ENCODE data around the gene ITPR3.

Gene ITPR3

DNA sequence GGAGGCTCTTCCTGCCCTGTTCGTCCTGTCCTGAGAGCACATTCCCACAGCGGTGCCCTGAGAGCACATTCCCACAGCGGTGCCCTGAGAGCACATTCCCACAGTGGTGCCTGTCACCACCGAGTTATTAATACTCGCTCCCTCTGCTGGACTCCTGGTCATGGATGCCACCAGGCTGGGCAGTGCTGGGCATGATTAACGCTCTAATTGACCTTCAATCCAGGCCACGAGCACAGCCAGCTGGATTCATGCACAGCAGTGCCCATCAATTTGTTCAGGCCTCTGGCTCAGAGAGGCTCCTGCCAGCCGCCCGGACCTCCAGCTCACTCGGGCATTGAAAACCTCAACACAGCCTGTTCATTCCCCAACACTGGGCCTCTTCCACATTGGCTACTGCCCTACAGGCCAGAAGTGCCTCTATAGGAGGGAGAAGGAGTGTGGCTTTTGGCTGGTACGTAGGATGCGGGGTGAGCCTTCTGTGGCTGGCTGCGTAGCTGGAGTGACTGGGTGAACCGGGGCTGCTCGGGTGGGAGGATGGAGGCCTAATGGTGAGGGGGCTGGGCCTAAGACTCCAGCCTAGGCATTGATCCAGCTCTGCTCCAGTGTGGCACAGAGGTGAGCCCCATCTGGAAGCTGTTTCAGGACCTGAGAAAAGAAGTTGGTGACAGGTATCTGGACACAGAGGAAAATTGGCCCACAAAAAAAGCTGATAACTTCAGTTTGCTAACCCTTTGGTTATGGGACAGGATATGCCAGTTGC, 116.3 kb downstream of the ITPR3 start:
- no peak overlapping the region for H2BK120ac ChIP-seq (ENCODE audit: insufficient read depth, low read length, poor library complexity)
- H3K79me1 ChIP-seq (ENCODE audit: low read length), result peaks cover 13% of the 10 kb centered on the region
- peaks cover 2% of the 10 kb centered on the region for H3K9me3 ChIP-seq (ENCODE audit: insufficient read depth, low read depth, low read length)
- peaks cover 2% of the 10 kb centered on the region for H3K79me2 ChIP-seq (ENCODE audit: control insufficient read depth, insufficient read depth, low read length, poor library complexity)
- H3K18ac ChIP-seq (ENCODE audit: low read length), result no peak overlapping the region
- no peak overlapping the region for H3K4me3 ChIP-seq (ENCODE audit: low read depth, low read length)
- H2BK12ac ChIP-seq (ENCODE audit: low read length), result no peak overlapping the region
- H3K4me2 ChIP-seq (ENCODE audit: low read length), result no peak overlapping the region
- no peak overlapping the region for H3K27ac ChIP-seq (ENCODE audit: low read depth, low read length)
- no peak overlapping the region for H3K4ac ChIP-seq (ENCODE audit: low read depth, low read length)
- no peaks in the 10 kb centered on the region for H3K27me3 ChIP-seq (ENCODE audit: insufficient read depth, low read length)
- no peak overlapping the region for H4K12ac ChIP-seq (ENCODE audit: low read depth, low read length)
- H4K91ac ChIP-seq (ENCODE audit: low read depth, low read length), result no peak overlapping the region
- H2BK5ac ChIP-seq (ENCODE audit: low read depth, low read length, poor library complexity), result no peak overlapping the region
- H3K4me1 ChIP-seq (ENCODE audit: control insufficient read depth in 1 of 2, insufficient read depth in 2 of 2, low read length in 2 of 2), result peaks cover 20 to 26% of the 10 kb centered on the region in 2 experiments
- H3K9ac ChIP-seq (ENCODE audit: low read length), result no peak overlapping the region
- DNase-seq, result no peak
- no CpG with 5 or more reads among the region's 15 CpGs for WGBS (ENCODE audit: extremely low coverage, insufficient coverage, insufficient read length)
- no peak overlapping the region for H2AK5ac ChIP-seq (ENCODE audit: low read length)
- H3K14ac ChIP-seq (ENCODE audit: low read length), result no peak overlapping the region
- no peaks in the 10 kb centered on the region for H3K36me3 ChIP-seq (ENCODE audit: control insufficient read depth in 1 of 2, insufficient read depth in 2 of 2, low read length in 2 of 2)
- H3K23ac ChIP-seq (ENCODE audit: low read length), result no peak overlapping the region
- no peak overlapping the region for H2AFZ ChIP-seq (ENCODE audit: insufficient read depth, low read length, poor library complexity)
- no peak overlapping the region for H4K8ac ChIP-seq (ENCODE audit: low read depth, low read length)

DNA sequence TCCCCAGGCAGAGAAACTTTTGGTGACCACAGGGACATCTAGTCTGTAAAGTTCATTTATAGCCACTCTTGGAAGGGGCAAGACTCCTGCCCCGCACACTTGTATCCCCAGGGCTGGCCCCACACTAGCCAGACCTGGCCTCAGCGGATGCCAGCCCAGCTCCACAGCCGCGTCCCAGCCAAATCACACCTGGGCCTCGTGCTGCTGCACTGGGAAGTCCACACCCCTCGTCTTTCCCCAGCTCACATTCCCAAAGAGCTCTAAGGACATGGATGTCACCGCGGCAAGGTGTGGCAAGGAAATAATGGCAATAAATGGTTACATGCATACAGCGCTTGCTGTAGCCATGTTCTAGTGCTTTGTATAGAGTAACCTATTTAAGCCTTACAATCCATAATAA, 117.0 kb downstream of the ITPR3 start:
- Histone ChIP-seq H3K23ac (ENCODE audit: low read length) (no peak overlapping the region), H2AFZ (ENCODE audit: insufficient read depth, low read length, poor library complexity) (no peak overlapping the region), H3K27ac (ENCODE audit: low read depth, low read length) (no peak overlapping the region), H3K27me3 (ENCODE audit: insufficient read depth, low read length) (no peaks in the 10 kb centered on the region), H2AK5ac (ENCODE audit: low read length) (no peak overlapping the region), H3K9ac (ENCODE audit: low read length) (no peak overlapping the region), H3K18ac (ENCODE audit: low read length) (no peak overlapping the region), H3K9me3 (ENCODE audit: insufficient read depth, low read depth, low read length) (peaks cover 2% of the 10 kb centered on the region), H4K12ac (ENCODE audit: low read depth, low read length) (no peak overlapping the region), H4K91ac (ENCODE audit: low read depth, low read length) (no peak overlapping the region), H3K4me3 (ENCODE audit: low read depth, low read length) (no peak overlapping the region), H2BK5ac (ENCODE audit: low read depth, low read length, poor library complexity) (no peak overlapping the region), H2BK120ac (ENCODE audit: insufficient read depth, low read length, poor library complexity) (no peak overlapping the region), H4K8ac (ENCODE audit: low read depth, low read length) (no peak overlapping the region), H3K14ac (ENCODE audit: low read length) (no peak overlapping the region), H2BK12ac (ENCODE audit: low read length) (no peak overlapping the region), H3K79me2 (ENCODE audit: control insufficient read depth, insufficient read depth, low read length, poor library complexity) (peaks cover 2% of the 10 kb centered on the region), H3K4me1 (ENCODE audit: control insufficient read depth in 1 of 2, insufficient read depth in 2 of 2, low read length in 2 of 2) (peaks cover 13 to 19% of the 10 kb centered on the region in 2 experiments), H3K4ac (ENCODE audit: low read depth, low read length) (no peak overlapping the region), H3K4me2 (ENCODE audit: low read length) (no peak overlapping the region), H3K79me1 (ENCODE audit: low read length) (peaks cover 9% of the 10 kb centered on the region), H3K36me3 (ENCODE audit: control insufficient read depth in 1 of 2, insufficient read depth in 2 of 2, low read length in 2 of 2) (no peaks in the 10 kb centered on the region)
- WGBS (ENCODE audit: extremely low coverage, insufficient coverage, insufficient read length), result no CpG with 5 or more reads among the region's 9 CpGs
- no peak for DNase-seq

DNA sequence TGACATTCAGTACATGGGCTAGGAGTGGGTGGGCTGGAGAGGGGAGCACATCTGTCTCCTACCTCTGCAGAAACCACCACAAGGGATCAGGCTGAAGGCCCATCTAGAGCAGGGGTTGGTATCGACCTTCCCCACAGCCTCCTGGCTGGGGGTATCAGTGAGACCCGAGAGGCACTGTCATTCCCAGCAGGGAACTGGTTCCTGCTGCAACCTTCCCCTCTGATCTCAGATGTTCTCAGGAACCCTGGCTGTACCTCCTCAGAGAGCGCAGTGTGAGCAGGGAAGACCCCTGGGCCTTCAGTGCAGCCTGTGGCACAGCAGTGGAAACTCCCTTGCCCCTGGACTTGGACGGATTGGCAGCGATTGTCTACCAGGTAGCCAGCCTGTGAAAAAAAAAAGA, 117.8 kb downstream of the ITPR3 start:
- no peak overlapping the region for H3K4me3 ChIP-seq (ENCODE audit: low read depth, low read length)
- H3K23ac ChIP-seq (ENCODE audit: low read length), result no peak overlapping the region
- no peak overlapping the region for H2BK12ac ChIP-seq (ENCODE audit: low read length)
- no CpG with 5 or more reads among the region's 5 CpGs for WGBS (ENCODE audit: extremely low coverage, insufficient coverage, insufficient read length)
- H3K4me1 ChIP-seq (ENCODE audit: control insufficient read depth in 1 of 2, insufficient read depth in 2 of 2, low read length in 2 of 2), result peaks cover 7 to 13% of the 10 kb centered on the region in 2 experiments
- no peak for DNase-seq
- no peak overlapping the region for H3K18ac ChIP-seq (ENCODE audit: low read length)
- no peaks in the 10 kb centered on the region for H3K79me2 ChIP-seq (ENCODE audit: control insufficient read depth, insufficient read depth, low read length, poor library complexity)
- no peak overlapping the region for H2BK5ac ChIP-seq (ENCODE audit: low read depth, low read length, poor library complexity)
- H3K79me1 ChIP-seq (ENCODE audit: low read length), result peaks cover 6% of the 10 kb centered on the region
- no peak overlapping the region for H2BK120ac ChIP-seq (ENCODE audit: insufficient read depth, low read length, poor library complexity)
- no peak overlapping the region for H2AK5ac ChIP-seq (ENCODE audit: low read length)
- no peak overlapping the region for H4K8ac ChIP-seq (ENCODE audit: low read depth, low read length)
- no peaks in the 10 kb centered on the region for H3K27me3 ChIP-seq (ENCODE audit: insufficient read depth, low read length)
- H3K36me3 ChIP-seq (ENCODE audit: control insufficient read depth in 1 of 2, insufficient read depth in 2 of 2, low read length in 2 of 2), result no peaks in the 10 kb centered on the region
- no peak overlapping the region for H3K14ac ChIP-seq (ENCODE audit: low read length)
- H4K12ac ChIP-seq (ENCODE audit: low read depth, low read length), result no peak overlapping the region
- H3K9me3 ChIP-seq (ENCODE audit: insufficient read depth, low read depth, low read length), result peaks cover 2% of the 10 kb centered on the region
- H3K27ac ChIP-seq (ENCODE audit: low read depth, low read length), result no peak overlapping the region
- H3K4me2 ChIP-seq (ENCODE audit: low read length), result no peak overlapping the region
- H2AFZ ChIP-seq (ENCODE audit: insufficient read depth, low read length, poor library complexity), result no peak overlapping the region
- peak overlapping the region; percentile 16 for H4K91ac ChIP-seq (ENCODE audit: low read depth, low read length)
- H3K4ac ChIP-seq (ENCODE audit: low read depth, low read length), result no peak overlapping the region
- no peak overlapping the region for H3K9ac ChIP-seq (ENCODE audit: low read length)

DNA sequence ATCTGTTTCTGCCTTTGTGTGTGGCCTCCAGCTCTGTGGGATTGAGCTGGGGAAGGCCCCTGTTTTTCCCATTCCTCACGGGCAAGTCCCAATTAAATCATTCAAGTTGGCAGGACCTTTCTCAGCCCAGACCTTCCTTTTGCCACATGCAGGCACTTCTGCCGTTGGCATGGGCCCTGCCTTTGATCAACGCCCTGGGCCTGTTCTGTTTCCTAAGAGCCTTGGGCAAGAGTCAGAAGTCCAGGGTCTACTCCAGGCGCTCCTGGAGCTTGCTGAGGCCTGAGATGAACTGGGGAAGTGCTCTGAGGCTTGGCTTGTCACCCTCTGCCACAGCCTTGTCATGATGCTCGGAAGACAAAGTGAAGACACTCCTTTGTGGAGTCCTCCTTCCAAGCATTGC, 118.4 kb downstream of the ITPR3 start:
- H3K14ac ChIP-seq (ENCODE audit: low read length), result no peak overlapping the region
- H2BK120ac ChIP-seq (ENCODE audit: insufficient read depth, low read length, poor library complexity), result no peak overlapping the region
- no peak overlapping the region for H3K4me2 ChIP-seq (ENCODE audit: low read length)
- no peak overlapping the region for H3K4me3 ChIP-seq (ENCODE audit: low read depth, low read length)
- H4K91ac ChIP-seq (ENCODE audit: low read depth, low read length), result no peak overlapping the region
- H3K79me1 ChIP-seq (ENCODE audit: low read length), result peaks cover 4% of the 10 kb centered on the region
- no peak overlapping the region for H4K12ac ChIP-seq (ENCODE audit: low read depth, low read length)
- no peak overlapping the region for H3K23ac ChIP-seq (ENCODE audit: low read length)
- no peak overlapping the region for H3K18ac ChIP-seq (ENCODE audit: low read length)
- no CpG with 5 or more reads among the region's 5 CpGs for WGBS (ENCODE audit: extremely low coverage, insufficient coverage, insufficient read length)
- DNase-seq, result no peak
- no peak overlapping the region for H4K8ac ChIP-seq (ENCODE audit: low read depth, low read length)
- H3K4me1 ChIP-seq (ENCODE audit: control insufficient read depth in 1 of 2, insufficient read depth in 2 of 2, low read length in 2 of 2), result peaks cover 3 to 8% of the 10 kb centered on the region in 2 experiments
- no peaks in the 10 kb centered on the region for H3K36me3 ChIP-seq (ENCODE audit: control insufficient read depth in 1 of 2, insufficient read depth in 2 of 2, low read length in 2 of 2)
- H2AFZ ChIP-seq (ENCODE audit: insufficient read depth, low read length, poor library complexity), result no peak overlapping the region
- H2AK5ac ChIP-seq (ENCODE audit: low read length), result no peak overlapping the region
- no peak overlapping the region for H2BK12ac ChIP-seq (ENCODE audit: low read length)
- H3K9me3 ChIP-seq (ENCODE audit: insufficient read depth, low read depth, low read length), result peaks cover 2% of the 10 kb centered on the region
- no peaks in the 10 kb centered on the region for H3K27me3 ChIP-seq (ENCODE audit: insufficient read depth, low read length)
- H2BK5ac ChIP-seq (ENCODE audit: low read depth, low read length, poor library complexity), result no peak overlapping the region
- H3K9ac ChIP-seq (ENCODE audit: low read length), result no peak overlapping the region
- no peaks in the 10 kb centered on the region for H3K79me2 ChIP-seq (ENCODE audit: control insufficient read depth, insufficient read depth, low read length, poor library complexity)
- H3K4ac ChIP-seq (ENCODE audit: low read depth, low read length), result no peak overlapping the region
- H3K27ac ChIP-seq (ENCODE audit: low read depth, low read length), result no peak overlapping the region

Measured in trophoblast cell (in vitro differentiated cells and primary cell).